OCI-LY1 (cell line): ENCODE data around the gene LPCAT2.

Experiments
- H2AFZ ChIP-seq: fragments of 200-600 bp; sonication (generic), shearing (Covaris generic); 2 replicates; pipeline ENCODE4 v1.6.0; 2014; ENCODE audit warnings: antibody characterized with exemption, mild to moderate bottlenecking, low read length
- H3F3A ChIP-seq: fragments of 200-600 bp; sonication (generic), shearing (Covaris generic); 2 replicates; pipeline ENCODE4 v1.6.0; 2014; ENCODE audit warnings: mild to moderate bottlenecking, antibody characterized with exemption, low read length, moderate library complexity; ENCODE audit not compliant: insufficient read depth
- H3K27ac ChIP-seq: fragments of 200-600 bp; sonication (generic); 2 replicates; pipeline ENCODE4 v1.5.1; 2014; ENCODE audit warnings: low read length, mixed run types, mild to moderate bottlenecking, low read depth; ENCODE audit not compliant: poor library complexity, severe bottlenecking
- H3K27me3 ChIP-seq: fragments of 200-600 bp; sonication (generic); 2 replicates; pipeline ENCODE4 v1.6.0; 2014; ENCODE audit warnings: antibody characterized with exemption, mild to moderate bottlenecking, low read length, moderate library complexity; ENCODE audit not compliant: insufficient read depth
- H3K36me3 ChIP-seq: fragments of 200-600 bp; sonication (generic); 2 replicates; pipeline ENCODE4 v1.6.1; 2014; ENCODE audit warnings: mild to moderate bottlenecking, antibody characterized with exemption, low read length, moderate library complexity, mixed read lengths; ENCODE audit not compliant: insufficient read depth
- H3K4me1 ChIP-seq: fragments of 200-600 bp; sonication (generic); 2 replicates; pipeline ENCODE4 v1.5.1; 2014; ENCODE audit warnings: mild to moderate bottlenecking, low read length, moderate library complexity; ENCODE audit not compliant: insufficient read depth, severe bottlenecking
- H3K4me2 ChIP-seq: fragments of 200-600 bp; sonication (generic), shearing (Covaris generic); 2 replicates; pipeline ENCODE4 v1.6.1; 2014; ENCODE audit warnings: low read length
- H3K4me3 ChIP-seq: fragments of 200-600 bp; sonication (generic); 2 replicates; pipeline ENCODE4 v1.5.1; 2014; ENCODE audit warnings: low read length, low read depth, mild to moderate bottlenecking, mixed read lengths; ENCODE audit not compliant: poor library complexity, severe bottlenecking
- H3K79me2 ChIP-seq: fragments of 200-600 bp; shearing (Covaris generic); 2 replicates; pipeline ENCODE4 v1.6.1; 2016; ENCODE audit warnings: mixed run types, low read length, mixed read lengths; ENCODE audit not compliant: insufficient read depth
- H3K9ac ChIP-seq: fragments of 200-600 bp; sonication (generic), shearing (Covaris generic); 2 replicates; pipeline ENCODE4 v1.6.1; 2014; ENCODE audit warnings: mild to moderate bottlenecking, low read length, mixed read lengths
- H3K9me2 ChIP-seq: fragments of 200-600 bp; sonication (generic), shearing (Covaris generic); 2 replicates; pipeline ENCODE4 v1.6.1; 2014; ENCODE audit warnings: low read depth, mild to moderate bottlenecking, low read length, mixed read lengths
- H3K9me3 ChIP-seq: fragments of 200-600 bp; shearing (Covaris generic); 2 replicates; pipeline ENCODE4 v1.6.1; 2014; ENCODE audit warnings: low read length, mixed read lengths
- H4K20me1 ChIP-seq: fragments of 200-600 bp; sonication (generic), shearing (Covaris generic); 2 replicates; pipeline ENCODE4 v1.6.0; 2016; ENCODE audit warnings: mild to moderate bottlenecking, low read length; ENCODE audit not compliant: insufficient read depth
- EZH2 ChIP-seq: fragments of 200-600 bp; sonication (generic), shearing (Covaris generic); IDR thresholded peaks from 2 replicates; pipeline ENCODE4 v1.8.0; 2017; ENCODE audit warnings: borderline replicate concordance, mixed run types, mild to moderate bottlenecking, antibody characterized with exemption, low read length, moderate library complexity, mixed read lengths
- TF ChIP-seq, protein P1 (sequence below): fragments of 200-600 bp; sonication (generic), shearing (Covaris generic); IDR thresholded peaks from 2 replicates; pipeline ENCODE4 v1.5.1; 2017; ENCODE audit warnings: mild to moderate bottlenecking, antibody characterized with exemption, low read length, moderate library complexity, mixed read lengths

Gene LPCAT2

DNA sequence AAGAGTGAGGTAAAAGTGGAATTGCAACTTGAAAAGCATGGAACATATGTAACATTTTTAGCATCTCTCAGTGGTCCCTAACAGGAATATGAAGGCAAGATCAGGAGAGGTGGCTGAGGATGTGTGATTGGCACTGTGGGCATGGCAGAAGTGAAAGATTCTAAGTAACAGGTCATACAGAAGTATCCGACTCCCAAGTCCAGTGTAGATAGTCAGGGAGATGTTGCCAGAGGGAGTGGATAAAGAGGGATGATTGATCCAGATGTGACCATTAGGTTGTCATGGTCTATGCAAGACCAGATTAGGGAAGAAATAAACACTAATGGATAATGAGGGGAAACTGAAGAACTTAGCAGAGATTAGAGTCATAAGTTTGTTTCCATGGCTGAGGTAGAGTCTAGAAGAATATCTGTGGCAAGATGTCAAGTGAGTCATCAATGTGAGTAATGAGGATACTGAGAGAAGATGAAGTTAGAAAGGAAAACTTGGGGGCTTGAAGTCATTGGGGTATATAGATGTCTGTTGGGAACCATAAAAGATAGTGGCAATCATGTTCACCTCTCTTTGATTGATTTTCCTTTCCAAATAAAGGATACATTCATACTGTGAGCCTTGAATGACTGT is 33.7 kb downstream of the LPCAT2 start:
- no peak overlapping the region for H2AFZ ChIP-seq
- H3K9ac ChIP-seq = no peak overlapping the region
- no peaks in the 10 kb centered on the region for H3K9me2 ChIP-seq
- H3K4me1 ChIP-seq = no peaks in the 10 kb centered on the region
- H4K20me1 ChIP-seq = no peaks in the 10 kb centered on the region
- H3K36me3 ChIP-seq = no peaks in the 10 kb centered on the region
- no peaks in the 10 kb centered on the region for H3F3A ChIP-seq
- no peak overlapping the region for H3K4me2 ChIP-seq
- no peak overlapping the region for H3K27ac ChIP-seq
- no peak for TF ChIP-seq EZH2
- TF ChIP-seq, protein P1, sequence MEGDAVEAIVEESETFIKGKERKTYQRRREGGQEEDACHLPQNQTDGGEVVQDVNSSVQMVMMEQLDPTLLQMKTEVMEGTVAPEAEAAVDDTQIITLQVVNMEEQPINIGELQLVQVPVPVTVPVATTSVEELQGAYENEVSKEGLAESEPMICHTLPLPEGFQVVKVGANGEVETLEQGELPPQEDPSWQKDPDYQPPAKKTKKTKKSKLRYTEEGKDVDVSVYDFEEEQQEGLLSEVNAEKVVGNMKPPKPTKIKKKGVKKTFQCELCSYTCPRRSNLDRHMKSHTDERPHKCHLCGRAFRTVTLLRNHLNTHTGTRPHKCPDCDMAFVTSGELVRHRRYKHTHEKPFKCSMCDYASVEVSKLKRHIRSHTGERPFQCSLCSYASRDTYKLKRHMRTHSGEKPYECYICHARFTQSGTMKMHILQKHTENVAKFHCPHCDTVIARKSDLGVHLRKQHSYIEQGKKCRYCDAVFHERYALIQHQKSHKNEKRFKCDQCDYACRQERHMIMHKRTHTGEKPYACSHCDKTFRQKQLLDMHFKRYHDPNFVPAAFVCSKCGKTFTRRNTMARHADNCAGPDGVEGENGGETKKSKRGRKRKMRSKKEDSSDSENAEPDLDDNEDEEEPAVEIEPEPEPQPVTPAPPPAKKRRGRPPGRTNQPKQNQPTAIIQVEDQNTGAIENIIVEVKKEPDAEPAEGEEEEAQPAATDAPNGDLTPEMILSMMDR = no peak
- H3K79me2 ChIP-seq = no peaks in the 10 kb centered on the region
- no peaks in the 10 kb centered on the region for H3K27me3 ChIP-seq
- H3K9me3 ChIP-seq = no peaks in the 10 kb centered on the region
- no peak overlapping the region for H3K4me3 ChIP-seq

DNA sequence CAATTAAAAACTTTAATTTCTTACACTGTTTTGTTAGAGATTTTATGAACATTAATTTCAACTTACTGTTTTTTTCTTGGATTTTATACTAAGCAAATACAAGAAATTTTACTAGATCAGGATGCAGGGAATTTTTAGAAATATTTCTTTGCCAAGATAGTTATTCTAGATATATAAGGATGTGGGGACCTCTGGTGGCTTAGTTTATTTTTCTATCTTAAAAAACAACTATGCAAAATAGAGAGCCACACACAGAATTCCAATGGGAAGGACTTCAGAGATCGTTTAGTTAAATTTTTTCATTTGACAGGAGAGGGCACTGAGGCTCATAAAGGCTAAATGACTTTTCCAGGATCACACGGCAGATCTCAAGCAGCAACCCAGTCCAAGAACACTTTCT is 34.6 kb downstream of the LPCAT2 start:
- Histone ChIP-seq H3K4me3 (no peak overlapping the region), H3K4me2 (no peak overlapping the region), H4K20me1 (no peaks in the 10 kb centered on the region), H3K9me2 (no peaks in the 10 kb centered on the region), H3K9me3 (no peaks in the 10 kb centered on the region), H3K27me3 (no peaks in the 10 kb centered on the region), H2AFZ (no peak overlapping the region), H3K4me1 (no peaks in the 10 kb centered on the region), H3K9ac (no peak overlapping the region), H3K27ac (no peak overlapping the region), H3K79me2 (no peaks in the 10 kb centered on the region), H3F3A (no peaks in the 10 kb centered on the region), H3K36me3 (no peaks in the 10 kb centered on the region)
- no peak for TF ChIP-seq EZH2
- TF ChIP-seq, protein P1 = peak; percentile 7; the same call in 1 of the 2 replicates

DNA sequence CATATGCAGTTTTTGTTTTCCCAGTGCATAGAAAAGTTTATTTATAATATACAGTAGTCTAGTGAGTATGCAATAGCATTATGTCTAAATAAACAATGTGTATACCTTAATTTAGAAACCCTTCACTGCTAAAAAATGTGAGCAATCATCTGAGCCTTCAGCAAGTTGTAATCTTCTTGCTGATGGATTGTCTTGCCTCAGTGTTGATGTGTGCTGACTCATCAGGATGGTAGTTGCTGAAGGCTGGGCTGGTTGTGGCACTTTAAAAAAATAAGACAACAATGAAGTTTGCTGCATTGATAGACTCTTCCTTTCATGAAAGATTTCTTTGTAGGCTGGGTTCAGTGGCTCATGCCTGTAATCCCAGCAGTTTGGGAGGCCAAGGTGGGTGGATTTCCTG is 43.7 kb downstream of the LPCAT2 start:
- no peaks in the 10 kb centered on the region for H3K27me3 ChIP-seq
- H3K9ac ChIP-seq = no peak overlapping the region
- no peaks in the 10 kb centered on the region for H3K79me2 ChIP-seq
- H3K27ac ChIP-seq = no peak overlapping the region
- H3K4me2 ChIP-seq = no peak overlapping the region
- H3K4me3 ChIP-seq = no peak overlapping the region
- no peaks in the 10 kb centered on the region for H3K4me1 ChIP-seq
- no peaks in the 10 kb centered on the region for H3F3A ChIP-seq
- H3K36me3 ChIP-seq = no peaks in the 10 kb centered on the region
- H2AFZ ChIP-seq = no peak overlapping the region
- no peaks in the 10 kb centered on the region for H3K9me3 ChIP-seq
- H3K9me2 ChIP-seq = no peaks in the 10 kb centered on the region
- no peaks in the 10 kb centered on the region for H4K20me1 ChIP-seq
- TF ChIP-seq, protein P1 = no peak
- no peak for TF ChIP-seq EZH2
